ENCODE results near the gene NEK6.

NEK6 gene

GRCh38 chr9:124257844-124258606 is at the start of gene NEK6:
NEK6 (plus strand) TSS chr9:124257949; CDS start chr9:124301965, 44,016 bp downstream.
- FAIRE-seq: no peak

GRCh38 chr9:124208571-124208970 is 49.2 kb upstream of the NEK6 start:
- FAIRE-seq: no peak

- no peak for FAIRE-seq
Observed at GRCh38 chr9:124209279-124209678, 48.5 kb upstream of the NEK6 start.

- no peak for FAIRE-seq
Observed at GRCh38 chr9:124209774-124210173, 48.0 kb upstream of the NEK6 start.

- FAIRE-seq: no peak
Observed at GRCh38 chr9:124210697-124211096, 47.1 kb upstream of the NEK6 start.

- FAIRE-seq: no peak
Observed at GRCh38 chr9:124212381-124213050, 45.2 kb upstream of the NEK6 start.

GRCh38 chr9:124213396-124213795 is 44.4 kb upstream of the NEK6 start:
- no peak for FAIRE-seq

- no peak for FAIRE-seq
Observed at GRCh38 chr9:124214116-124214515, 43.6 kb upstream of the NEK6 start.

- no peak for FAIRE-seq
Observed at GRCh38 chr9:124214596-124215367, 43.0 kb upstream of the NEK6 start.

GRCh38 chr9:124215368-124215910 is 42.3 kb upstream of the NEK6 start:
- no peak for FAIRE-seq

GRCh38 chr9:124215956-124216355 is 41.8 kb upstream of the NEK6 start:
- no peak for FAIRE-seq

- FAIRE-seq: no peak
Observed at GRCh38 chr9:124216474-124217176, 41.1 kb upstream of the NEK6 start.

GRCh38 chr9:124217836-124218437 is 39.8 kb upstream of the NEK6 start:
- FAIRE-seq: no peak

GRCh38 chr9:124218438-124218982 is 39.2 kb upstream of the NEK6 start:
- FAIRE-seq: no peak

GRCh38 chr9:124218987-124219461 is 38.7 kb upstream of the NEK6 start:
- no peak for FAIRE-seq

- no peak for FAIRE-seq
Observed at GRCh38 chr9:124220946-124221451, 36.8 kb upstream of the NEK6 start.

GRCh38 chr9:124221676-124222075 is 36.1 kb upstream of the NEK6 start:
- FAIRE-seq: no peak

GRCh38 chr9:124222109-124222508 is 35.6 kb upstream of the NEK6 start:
- no peak for FAIRE-seq

GRCh38 chr9:124222918-124223720 is 34.6 kb upstream of the NEK6 start:
- no peak for FAIRE-seq

- no peak for FAIRE-seq
Observed at GRCh38 chr9:124225945-124226344, 31.8 kb upstream of the NEK6 start.

- FAIRE-seq: no peak
Observed at GRCh38 chr9:124228516-124228915, 29.2 kb upstream of the NEK6 start.
